GM19043 (cell line): ENCODE measurements around the gene PACRG.

Experiments
- ATAC-seq: cut with Tn5 transposase; IDR thresholded peaks from one replicate; pipeline ENCODE4 v1.9.1; 2021; ENCODE audit warnings: low read depth; ENCODE audit not compliant: unreplicated experiment

Gene PACRG

DNA sequence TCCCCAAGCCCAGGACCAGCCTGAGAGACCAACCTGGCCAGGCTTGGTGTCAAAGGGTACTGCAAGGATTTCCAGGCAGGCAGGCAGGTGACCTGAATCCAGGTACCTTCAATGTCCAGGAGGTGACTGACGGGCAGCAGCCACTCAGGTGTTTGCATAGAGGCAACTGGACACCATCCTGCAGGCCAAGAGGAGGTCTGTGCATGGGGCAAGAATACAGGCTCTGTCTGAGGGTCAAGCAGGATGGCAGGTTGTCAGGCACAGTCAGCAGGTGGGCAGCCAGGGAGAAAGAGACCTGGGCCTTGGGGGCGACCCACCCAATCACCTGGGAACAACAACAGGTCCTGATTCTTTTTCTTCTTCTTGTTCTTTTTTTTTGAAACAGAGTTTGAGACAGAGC, 527.5 kb downstream of the PACRG start:
- no peak for ATAC-seq

DNA sequence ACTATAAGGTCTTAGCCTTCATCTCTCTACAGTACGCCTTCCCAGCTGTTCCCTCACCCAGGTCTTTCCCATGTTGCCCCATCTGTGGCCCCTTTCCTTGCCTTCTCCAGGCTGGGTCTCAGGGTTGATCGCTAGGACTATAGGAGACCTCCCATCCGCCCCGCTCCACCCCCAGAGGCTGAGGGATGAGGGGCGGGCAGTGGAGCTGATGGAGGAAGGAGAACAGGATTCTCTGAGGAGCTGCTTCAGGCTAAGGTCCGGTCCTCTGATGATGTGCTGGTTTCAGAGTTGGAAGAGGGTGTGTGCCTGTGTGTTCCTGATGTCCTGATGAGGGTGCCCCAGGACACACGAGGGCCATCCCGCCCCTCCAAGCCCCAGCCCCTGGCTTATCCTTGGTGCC, 531.9 kb downstream of the PACRG start:
- ATAC-seq: no peak

- no peak for ATAC-seq
Measured at GRCh38 chr6:163260111-163260895, 532.5 kb downstream of the PACRG start.

DNA sequence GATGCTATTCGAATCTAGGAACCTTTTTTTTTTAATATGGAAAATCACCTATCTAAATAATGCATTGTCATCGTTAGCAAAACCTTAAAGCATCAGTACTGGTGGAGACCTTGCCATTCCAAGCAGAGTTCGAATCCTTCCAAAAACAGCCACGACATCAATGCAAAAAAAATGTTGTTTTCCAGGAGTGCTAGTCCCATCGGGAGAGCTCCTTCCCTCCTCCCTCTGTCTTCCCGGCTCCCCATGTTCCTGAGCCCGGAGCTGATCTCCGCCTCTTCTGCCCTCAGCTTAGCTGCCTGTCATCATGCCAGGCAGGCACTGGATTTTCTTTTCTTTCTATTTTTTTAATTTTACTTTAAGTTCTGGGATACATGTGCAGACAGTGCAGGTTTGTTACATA, 533.1 kb downstream of the PACRG start:
- ATAC-seq: no peak

DNA sequence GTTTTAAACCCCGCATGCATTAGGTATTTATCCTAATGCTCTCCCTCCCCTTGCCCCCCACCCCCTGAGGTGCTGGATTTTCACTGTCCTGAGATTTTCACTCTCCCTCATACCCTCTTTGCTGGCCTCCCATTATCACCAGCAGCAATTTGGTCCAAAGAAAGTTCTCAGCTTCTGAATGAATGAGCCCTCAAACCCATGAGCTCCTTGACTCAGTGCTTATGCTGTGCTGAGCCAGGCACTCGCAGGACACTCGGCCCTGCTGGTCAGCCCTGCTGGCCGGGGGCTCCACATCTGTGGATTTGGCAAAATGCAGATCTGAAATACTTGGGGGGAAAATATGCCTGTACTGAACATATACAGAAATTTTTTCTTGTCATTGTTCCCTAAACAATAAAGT, 533.6 kb downstream of the PACRG start:
- ATAC-seq: no peak

GRCh38 chr6:163262080-163262479, 534.3 kb downstream of the PACRG start:
- no peak for ATAC-seq

DNA sequence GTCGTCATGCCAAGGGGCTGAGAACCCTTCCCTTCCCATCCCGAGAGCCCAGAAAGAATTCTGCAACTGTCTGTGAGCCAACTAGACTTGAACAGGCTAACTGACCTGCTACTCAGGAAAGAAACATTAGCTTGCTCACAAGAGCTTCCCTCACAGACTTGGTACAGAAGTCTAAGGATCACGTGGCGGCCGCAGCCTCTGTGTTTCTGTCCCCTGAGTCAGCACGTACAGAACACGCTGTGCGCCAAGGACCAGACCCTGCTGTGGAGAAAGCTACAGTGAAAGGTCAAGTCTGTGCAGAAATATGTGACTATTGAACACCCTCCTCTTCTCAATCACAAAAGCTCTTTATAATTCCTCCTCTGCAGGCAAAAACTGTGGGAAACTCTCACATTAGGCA, 535.4 kb downstream of the PACRG start:
- no peak for ATAC-seq

- no peak for ATAC-seq
Measured at GRCh38 chr6:163263998-163264661, 536.4 kb downstream of the PACRG start.

DNA sequence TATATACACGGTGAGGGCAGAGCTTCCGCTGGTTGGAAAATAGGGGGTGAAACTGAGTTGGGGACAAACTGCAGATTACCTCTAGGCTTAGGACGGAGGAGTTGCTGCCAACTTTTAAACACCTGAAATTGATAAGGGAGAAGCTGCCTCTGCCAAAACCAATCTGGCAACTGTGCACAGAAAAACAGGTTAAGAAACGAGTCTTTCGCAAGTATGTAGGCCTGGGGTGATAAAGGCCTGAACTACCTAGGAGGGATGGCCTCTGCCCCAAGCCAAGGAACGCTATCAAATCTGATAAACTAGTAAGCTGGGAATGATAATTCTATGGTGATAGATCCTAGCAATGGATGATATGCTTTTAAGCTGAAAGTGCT, 536.9 kb downstream of the PACRG start:
- no peak for ATAC-seq

GRCh38 chr6:163281634-163282033, 553.9 kb downstream of the PACRG start:
- ATAC-seq: no peak

DNA sequence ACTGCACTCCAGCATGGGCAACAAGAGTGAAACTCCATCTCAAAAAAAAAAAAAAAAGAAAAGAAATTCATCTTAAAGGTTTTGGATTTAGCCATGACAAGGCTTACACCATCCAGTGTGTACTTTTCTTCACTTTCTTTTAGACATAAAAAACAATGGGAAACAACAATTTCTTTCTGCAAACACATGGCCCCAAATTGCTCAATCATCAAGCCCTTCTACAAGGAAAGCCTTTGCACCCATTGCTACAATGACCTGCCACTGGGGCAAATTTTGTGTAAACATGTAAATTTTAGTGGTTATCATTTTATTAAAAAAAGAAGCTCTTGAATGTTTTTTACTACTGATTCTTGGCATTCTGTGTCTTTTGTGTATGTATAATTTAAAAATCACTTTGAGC, 554.9 kb downstream of the PACRG start:
- ATAC-seq: no peak

DNA sequence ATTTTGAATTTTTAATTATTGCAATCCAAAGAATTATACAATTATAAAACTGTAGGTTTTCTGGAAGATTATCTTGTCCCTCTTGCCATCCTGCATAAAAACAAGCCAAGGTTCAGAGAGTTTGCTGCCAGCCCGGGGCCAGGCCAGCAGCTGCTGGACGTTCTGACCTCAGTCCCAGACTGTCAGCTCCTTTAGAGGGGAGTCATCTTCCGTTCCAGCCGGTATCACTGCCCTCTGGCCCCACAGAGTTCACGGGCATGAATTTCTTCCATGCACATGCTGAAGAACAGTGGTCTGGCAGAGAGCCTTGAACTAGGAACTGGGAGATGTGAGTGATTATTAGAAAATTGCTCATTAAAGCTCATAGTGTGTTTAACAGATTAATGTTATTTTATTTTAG, 556.4 kb downstream of the PACRG start:
- ATAC-seq: no peak

DNA sequence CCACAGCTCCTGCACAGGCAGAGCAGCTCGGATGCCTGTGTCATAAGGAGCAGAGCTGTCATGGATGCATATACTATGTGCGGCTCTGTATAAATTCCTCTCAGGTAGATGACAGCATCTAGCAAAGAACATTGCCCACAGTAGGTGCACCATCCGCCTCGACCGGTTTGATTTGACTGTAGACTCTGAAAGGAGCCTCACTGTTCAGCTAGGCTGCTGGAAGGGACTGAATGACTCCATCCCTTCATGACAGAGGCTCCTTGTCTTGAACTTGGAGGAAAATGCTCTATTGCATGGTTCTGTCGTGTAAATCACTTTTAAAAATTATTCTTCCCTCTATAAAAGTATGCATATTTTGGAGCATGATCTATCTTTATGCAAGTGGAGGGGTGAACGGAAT, 557.9 kb downstream of the PACRG start:
- no peak for ATAC-seq

GRCh38 chr6:163287626-163288025, 559.9 kb downstream of the PACRG start:
- no peak for ATAC-seq

- ATAC-seq: no peak
Measured at GRCh38 chr6:163288066-163288465, 560.3 kb downstream of the PACRG start.

DNA sequence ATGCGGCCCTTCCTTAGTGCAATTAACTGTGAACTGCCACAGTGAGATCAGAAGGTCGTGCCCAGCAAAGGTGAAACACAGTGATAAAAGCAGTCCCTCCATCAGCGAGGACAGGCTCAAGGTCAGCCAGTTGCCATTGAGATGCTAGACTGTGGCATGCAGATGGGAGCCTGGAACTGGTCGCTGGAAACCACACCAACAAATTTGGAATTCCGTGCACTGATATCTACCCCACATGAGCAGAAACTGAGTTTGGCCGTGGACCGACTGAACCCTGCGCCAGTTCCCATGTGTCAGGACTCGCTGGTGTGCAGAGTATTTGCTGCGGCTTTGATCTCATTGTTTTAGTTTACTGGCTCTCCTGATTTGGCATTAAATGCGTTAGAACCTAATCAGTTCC, 561.1 kb downstream of the PACRG start:
- no peak for ATAC-seq

DNA sequence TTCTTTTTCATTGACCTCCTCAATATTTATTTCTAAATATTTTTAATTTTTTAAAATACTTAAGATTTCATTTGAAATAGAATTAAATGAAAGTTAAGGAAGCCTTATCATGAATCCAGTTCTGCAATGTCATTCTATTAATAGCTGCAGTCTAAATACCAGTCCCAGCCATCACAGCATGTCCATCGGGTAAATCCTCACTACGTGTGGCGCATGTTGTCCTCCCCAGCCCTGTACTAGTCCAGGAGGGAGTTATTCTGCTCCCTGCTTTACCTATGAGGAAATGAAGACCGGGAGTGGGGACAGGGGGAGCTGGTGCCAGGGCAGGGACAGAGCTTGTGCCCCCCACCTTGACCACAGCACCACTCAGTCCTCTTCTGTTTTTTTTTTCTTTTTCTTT, 561.7 kb downstream of the PACRG start:
- no peak for ATAC-seq

DNA sequence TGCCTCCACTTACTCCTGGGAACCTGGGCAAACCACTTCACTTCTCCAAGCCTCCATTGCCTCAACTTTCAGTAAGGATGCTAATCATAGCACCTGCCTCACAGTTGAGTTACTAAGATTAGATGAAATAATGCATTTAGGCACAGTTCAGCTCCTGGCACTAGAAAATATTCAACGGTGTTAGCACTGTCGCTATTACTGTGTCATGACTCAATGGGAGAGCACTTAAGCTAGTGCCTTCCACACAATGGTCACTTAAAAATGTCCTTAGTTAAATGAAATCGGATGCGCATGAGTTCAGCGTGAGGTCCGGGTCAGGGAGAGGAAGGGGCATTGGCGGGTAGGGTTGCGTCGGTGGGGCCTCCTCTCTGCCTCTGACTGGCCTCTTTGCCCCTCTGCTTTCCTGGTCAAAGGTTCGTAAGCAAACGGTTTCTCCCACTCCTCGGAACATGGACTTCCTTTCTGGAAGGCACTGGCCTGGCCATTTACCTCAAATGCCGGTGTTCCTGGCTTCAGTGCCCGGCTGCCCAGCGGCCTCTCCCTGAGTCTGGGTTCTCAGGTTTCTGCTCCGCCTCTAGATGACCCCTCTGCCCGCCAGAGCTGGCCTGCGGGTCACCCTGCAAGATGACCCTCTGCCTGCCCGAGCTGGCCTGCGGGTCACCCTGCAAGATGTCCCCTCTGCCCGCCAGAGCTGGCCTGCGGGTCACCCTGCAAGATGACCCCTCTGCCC, 562.9 kb downstream of the PACRG start:
- ATAC-seq: no peak

DNA sequence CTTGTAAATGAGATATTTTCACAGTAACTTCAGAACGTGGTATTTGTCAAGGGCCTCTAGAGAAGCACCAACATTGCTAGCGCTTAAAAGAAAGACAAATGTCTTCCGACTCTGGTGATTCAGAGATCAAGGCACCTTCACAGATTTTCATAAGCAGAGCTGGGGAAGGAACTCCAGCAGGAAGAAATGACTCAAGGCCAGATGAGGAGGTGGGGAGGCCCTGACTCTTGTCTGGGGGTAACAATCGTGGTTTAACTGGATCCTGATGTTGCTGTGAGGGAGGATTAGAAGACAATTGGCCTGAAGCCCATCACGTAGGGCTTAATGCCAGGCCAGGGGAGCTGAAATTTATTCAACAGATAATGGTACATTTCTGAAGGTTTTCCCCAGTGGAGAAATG, 563.8 kb downstream of the PACRG start:
- no peak for ATAC-seq

- no peak for ATAC-seq
Measured at GRCh38 chr6:163293286-163293685, 565.5 kb downstream of the PACRG start.

DNA sequence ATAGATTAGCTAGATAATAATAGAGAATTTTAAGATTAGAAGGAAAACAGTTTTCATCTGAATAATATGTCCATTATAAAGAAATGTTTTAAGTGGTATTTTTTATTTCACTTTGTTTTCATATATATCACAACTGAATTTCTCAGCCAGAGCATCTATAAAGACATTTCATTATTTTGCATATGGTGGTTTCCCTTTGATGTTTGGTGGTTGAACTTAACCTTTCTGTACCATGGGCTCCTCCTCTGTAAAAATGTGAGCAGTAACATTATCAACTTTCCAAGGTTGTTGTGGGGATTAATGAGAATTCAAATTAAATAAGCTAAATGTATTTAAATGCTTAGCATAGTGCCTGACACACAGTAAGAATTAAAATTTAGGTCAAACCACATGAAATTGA, 567.0 kb downstream of the PACRG start:
- ATAC-seq: no peak
